MM.1S (cell line): ENCODE data around the gene BCR.

Experiments
- DNase-seq: peaks from one replicate; pipeline ENCODE4 v3.0.0-alpha.2; 2015
- H2AFZ ChIP-seq: fragments of 300-600 bp; sonication (generic); 2 replicates; pipeline ENCODE4 v1.6.0; 2016; ENCODE audit warnings: antibody characterized with exemption, low read length
- H3F3A ChIP-seq: fragments of 300-600 bp; sonication (generic); 2 replicates; pipeline ENCODE4 v1.6.1; 2016; ENCODE audit warnings: mild to moderate bottlenecking, antibody characterized with exemption, low read length, moderate library complexity, mixed read lengths; ENCODE audit not compliant: insufficient read depth
- H3K27ac ChIP-seq: fragments of 300-600 bp; sonication (generic); 2 replicates; pipeline ENCODE4 v1.5.1; 2016; ENCODE audit warnings: mild to moderate bottlenecking, low read length
- H3K27me3 ChIP-seq: fragments of 300-600 bp; sonication (generic); replicated peaks from 2 replicates; pipeline ENCODE4 v1.6.0; 2016; ENCODE audit warnings: low read length; ENCODE audit not compliant: insufficient read depth
- H3K36me3 ChIP-seq: fragments of 300-600 bp; sonication (generic); replicated peaks from 2 replicates; pipeline ENCODE4 v1.6.1; 2016; ENCODE audit warnings: mild to moderate bottlenecking, low read length, mixed read lengths; ENCODE audit not compliant: insufficient read depth
- H3K4me1 ChIP-seq: fragments of 300-600 bp; sonication (generic); 2 replicates; pipeline ENCODE4 v1.6.1; 2016; ENCODE audit warnings: low read length, mixed read lengths
- H3K4me2 ChIP-seq: fragments of 300-600 bp; sonication (generic); 2 replicates; pipeline ENCODE4 v1.6.0; 2016; ENCODE audit warnings: low read depth, low read length
- H3K4me3 ChIP-seq: fragments of 300-600 bp; sonication (generic); 2 replicates; pipeline ENCODE4 v1.5.1; 2016; ENCODE audit warnings: low read length, mixed read lengths
- H3K79me2 ChIP-seq: fragments of 300-600 bp; sonication (generic); 2 replicates; pipeline ENCODE4 v1.6.1; 2016; ENCODE audit warnings: mixed run types, low read length, mixed read lengths
- H3K9ac ChIP-seq: fragments of 300-600 bp; sonication (generic); 2 replicates; pipeline ENCODE4 v1.6.1; 2016; ENCODE audit warnings: low read length, mixed read lengths
- H3K9me2 ChIP-seq: fragments of 300-600 bp; sonication (generic); replicated peaks from 2 replicates; pipeline ENCODE4 v1.6.1; 2016; ENCODE audit warnings: mild to moderate bottlenecking, low read length, mixed read lengths; ENCODE audit not compliant: insufficient read depth
- H3K9me3 ChIP-seq: fragments of 300-600 bp; sonication (generic); replicated peaks from 2 replicates; pipeline ENCODE4 v1.6.1; 2016; ENCODE audit warnings: mild to moderate bottlenecking, low read length, mixed read lengths; ENCODE audit not compliant: insufficient read depth
- H4K20me1 ChIP-seq: fragments of 300-600 bp; sonication (generic); 2 replicates; pipeline ENCODE4 v1.6.1; 2016; ENCODE audit warnings: mild to moderate bottlenecking, low read length, moderate library complexity, mixed read lengths; ENCODE audit not compliant: insufficient read depth
- EZH2 ChIP-seq: fragments of 300-600 bp; sonication (generic); optimal IDR thresholded peaks from 2 replicates; pipeline ENCODE3; 2017; ENCODE audit warnings: low read depth, mild to moderate bottlenecking, antibody characterized with exemption, low read length, mixed read lengths
- EZH2phosphoT487 ChIP-seq: fragments of 300-600 bp; sonication (generic); IDR thresholded peaks from 2 replicates; pipeline ENCODE4 v1.6.1; 2018; ENCODE audit warnings: antibody characterized with exemption, low read length
- TF ChIP-seq, protein P1 (sequence below): fragments of 300-600 bp; sonication (generic); IDR thresholded peaks from 2 replicates; pipeline ENCODE4 v1.5.1; 2016; ENCODE audit warnings: antibody characterized with exemption, low read length, mixed read lengths

Gene BCR

DNA sequence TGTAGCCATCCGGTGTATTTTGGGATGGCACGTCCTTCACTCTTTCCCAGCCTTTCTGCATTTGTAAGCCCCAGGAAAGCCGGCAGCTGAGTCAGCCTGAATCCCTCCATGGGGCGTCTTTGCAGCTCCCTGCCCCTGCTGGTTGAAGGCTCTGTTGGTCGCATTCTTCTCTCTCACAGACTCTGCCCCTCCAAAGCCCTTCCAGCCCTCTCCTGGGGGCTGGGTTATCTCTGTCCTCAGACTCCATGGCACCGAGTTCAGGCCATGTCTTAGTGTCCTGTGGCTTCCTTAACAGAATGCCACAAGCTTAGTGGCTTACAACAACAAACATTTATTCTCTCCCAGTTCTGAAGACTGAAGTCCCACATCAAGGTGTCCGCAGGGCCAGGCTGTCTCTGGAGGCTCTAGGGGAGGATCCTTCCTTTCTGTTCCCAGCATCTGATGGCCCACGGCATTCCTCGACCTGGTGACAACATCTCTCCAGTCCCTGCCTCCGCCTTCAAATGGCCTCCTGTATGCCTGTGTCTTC is 62.2 kb downstream of the BCR start:
- no peaks in the 10 kb centered on the region for H3K9me2 ChIP-seq
- H3K4me2 ChIP-seq = no peak overlapping the region
- H3K27ac ChIP-seq = no peak overlapping the region
- no peaks in the 10 kb centered on the region for H3K27me3 ChIP-seq
- no peak overlapping the region for H2AFZ ChIP-seq
- H3K36me3 ChIP-seq = no peaks in the 10 kb centered on the region
- no peak for TF ChIP-seq EZH2
- TF ChIP-seq, protein P1, sequence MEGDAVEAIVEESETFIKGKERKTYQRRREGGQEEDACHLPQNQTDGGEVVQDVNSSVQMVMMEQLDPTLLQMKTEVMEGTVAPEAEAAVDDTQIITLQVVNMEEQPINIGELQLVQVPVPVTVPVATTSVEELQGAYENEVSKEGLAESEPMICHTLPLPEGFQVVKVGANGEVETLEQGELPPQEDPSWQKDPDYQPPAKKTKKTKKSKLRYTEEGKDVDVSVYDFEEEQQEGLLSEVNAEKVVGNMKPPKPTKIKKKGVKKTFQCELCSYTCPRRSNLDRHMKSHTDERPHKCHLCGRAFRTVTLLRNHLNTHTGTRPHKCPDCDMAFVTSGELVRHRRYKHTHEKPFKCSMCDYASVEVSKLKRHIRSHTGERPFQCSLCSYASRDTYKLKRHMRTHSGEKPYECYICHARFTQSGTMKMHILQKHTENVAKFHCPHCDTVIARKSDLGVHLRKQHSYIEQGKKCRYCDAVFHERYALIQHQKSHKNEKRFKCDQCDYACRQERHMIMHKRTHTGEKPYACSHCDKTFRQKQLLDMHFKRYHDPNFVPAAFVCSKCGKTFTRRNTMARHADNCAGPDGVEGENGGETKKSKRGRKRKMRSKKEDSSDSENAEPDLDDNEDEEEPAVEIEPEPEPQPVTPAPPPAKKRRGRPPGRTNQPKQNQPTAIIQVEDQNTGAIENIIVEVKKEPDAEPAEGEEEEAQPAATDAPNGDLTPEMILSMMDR = no peak
- TF ChIP-seq EZH2phosphoT487 = no peak
- no peak for DNase-seq
- H3K79me2 ChIP-seq = peaks cover 100% of the 10 kb centered on the region
- peaks cover 19% of the 10 kb centered on the region for H3K4me1 ChIP-seq
- H3K9ac ChIP-seq = no peak overlapping the region
- H3K4me3 ChIP-seq = no peak overlapping the region
- peaks cover 2% of the 10 kb centered on the region; the same call in 1 of the 2 replicates for H3F3A ChIP-seq
- no peaks in the 10 kb centered on the region for H3K9me3 ChIP-seq
- H4K20me1 ChIP-seq = peaks cover 83% of the 10 kb centered on the region

DNA sequence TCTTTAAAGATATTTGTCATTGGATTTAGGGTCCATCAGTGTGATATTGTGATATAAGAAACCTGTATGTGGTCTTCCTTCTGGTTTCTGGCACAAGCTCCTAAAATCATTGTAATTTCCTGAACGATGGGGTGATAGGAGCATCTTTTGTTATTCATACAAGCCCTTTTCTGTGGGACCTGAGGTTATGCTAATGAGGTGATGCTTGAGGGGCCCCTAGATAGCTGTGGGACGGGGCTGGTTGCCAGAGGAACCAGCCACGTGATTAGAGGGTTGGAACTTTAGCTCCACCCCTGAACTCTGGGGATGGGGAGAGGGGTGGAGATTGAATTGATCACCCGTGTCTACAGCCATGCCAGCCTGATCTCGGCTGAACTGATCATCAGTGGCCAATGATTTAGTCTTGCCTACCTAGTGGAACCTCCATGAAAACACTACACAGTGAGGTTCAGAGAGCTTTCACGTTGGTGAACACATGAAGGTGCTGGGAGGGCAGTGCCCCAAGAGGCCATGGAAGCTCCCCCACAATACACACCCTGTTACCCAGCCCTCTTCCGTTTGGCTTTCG is 62.8 kb downstream of the BCR start:
- Histone ChIP-seq H3K4me1 (peaks cover 19% of the 10 kb centered on the region), H3K4me3 (no peak overlapping the region)

DNA sequence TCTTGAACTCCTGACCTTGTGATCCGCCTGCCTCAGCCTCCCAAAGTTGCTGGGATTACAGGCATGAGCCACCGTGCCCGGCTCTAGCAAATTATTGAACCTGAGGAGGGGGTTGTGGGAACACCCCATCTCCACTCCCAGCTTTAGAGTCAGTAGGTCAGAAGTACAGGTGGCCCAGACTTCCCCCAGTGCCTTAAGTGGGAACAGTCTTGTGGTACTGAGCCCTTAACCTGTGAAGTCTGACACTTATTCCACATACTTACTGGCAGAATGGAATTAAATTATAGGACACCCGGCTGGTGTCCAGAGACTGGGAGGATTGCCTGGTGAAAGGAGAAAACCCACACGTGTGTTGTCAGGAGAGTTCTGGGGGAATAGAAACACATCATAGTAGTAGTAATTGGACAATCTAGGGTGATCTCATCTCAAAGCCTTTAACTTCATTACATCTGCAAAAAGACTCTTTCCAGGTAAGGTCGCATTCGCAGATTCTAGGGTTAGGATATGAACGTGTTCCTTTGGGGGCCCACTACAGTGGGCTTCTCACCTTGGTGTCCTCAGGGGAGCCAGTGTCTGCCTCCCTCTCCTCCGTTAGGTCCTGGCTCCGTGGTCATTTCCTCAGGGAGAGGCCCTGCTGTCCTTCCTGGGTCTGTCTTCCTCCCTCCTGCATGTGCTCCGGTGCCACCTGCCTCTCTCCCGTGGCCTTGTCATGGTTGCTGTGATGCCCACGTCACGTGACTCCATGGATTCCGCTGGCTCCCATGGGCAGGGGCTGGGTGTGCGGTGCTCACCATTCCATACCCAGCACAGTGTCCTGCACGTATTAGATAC is 63.8 kb downstream of the BCR start:
- Histone ChIP-seq H3K36me3 (no peaks in the 10 kb centered on the region), H3K27ac (no peak overlapping the region)

More for the DNA sequence above, 62.8 kb downstream of the BCR start:
- H3K36me3 ChIP-seq = no peaks in the 10 kb centered on the region
- no peak overlapping the region for H2AFZ ChIP-seq
- no peaks in the 10 kb centered on the region for H3K9me3 ChIP-seq
- TF ChIP-seq EZH2phosphoT487 (no peak), EZH2 (no peak)
- TF ChIP-seq, protein P1 = no peak
- no peak overlapping the region for H3K9ac ChIP-seq
- no peak overlapping the region for H3K27ac ChIP-seq
- H3F3A ChIP-seq = no peaks in the 10 kb centered on the region
- H3K9me2 ChIP-seq = no peaks in the 10 kb centered on the region
- H3K79me2 ChIP-seq = peaks cover 100% of the 10 kb centered on the region
- DNase-seq = no peak
- H3K4me2 ChIP-seq = no peak overlapping the region
- no peaks in the 10 kb centered on the region for H3K27me3 ChIP-seq
- H4K20me1 ChIP-seq = peaks cover 83% of the 10 kb centered on the region

More for the DNA sequence above, 63.8 kb downstream of the BCR start:
- H3K27me3 ChIP-seq = no peaks in the 10 kb centered on the region
- no peaks in the 10 kb centered on the region for H3K9me3 ChIP-seq
- H4K20me1 ChIP-seq = peaks cover 78% of the 10 kb centered on the region
- H3K79me2 ChIP-seq = peaks cover 100% of the 10 kb centered on the region
- no peak overlapping the region for H2AFZ ChIP-seq
- no peak overlapping the region for H3K4me3 ChIP-seq
- H3K4me2 ChIP-seq = no peak overlapping the region
- TF ChIP-seq, protein P1 = no peak
- TF ChIP-seq EZH2phosphoT487 = no peak
- no peak for DNase-seq
- no peaks in the 10 kb centered on the region for H3F3A ChIP-seq
- H3K9ac ChIP-seq = no peak overlapping the region
- peaks cover 23% of the 10 kb centered on the region for H3K4me1 ChIP-seq
- H3K9me2 ChIP-seq = no peaks in the 10 kb centered on the region
